HepG2 (cell line): ENCODE measurements around the gene HECTD1. TPM values are rescaled to one million over a fixed set of nuclear protein-coding genes. Genes with fewer than 3 reads are reported as not detected.

Source experiments
- ASH2L ChIP-seq: fragments of 300-600, 200-600 bp; sonication (generic); IDR thresholded peaks from 2 replicates; pipeline ENCODE4 v1.7.0; 2017; ENCODE audit warnings: low read depth, mild to moderate bottlenecking, moderate library complexity, mixed read lengths, low read length; ENCODE audit not compliant: insufficient read length
- ATF5 ChIP-seq: sonication (generic); formaldehyde crosslinking; IDR thresholded peaks from 2 replicates; pipeline ENCODE4 v1.4.0; 2020; ENCODE audit warnings: mild to moderate bottlenecking, low read depth, missing genetic modification reagents
- BORCS8-MEF2B ChIP-seq: sonication (generic); formaldehyde crosslinking; IDR thresholded peaks from 2 replicates; pipeline ENCODE4 v1.8.0; 2022; ENCODE audit warnings: mild to moderate bottlenecking, missing genetic modification reagents
- E2F1 ChIP-seq: sonication (generic); formaldehyde crosslinking; IDR thresholded peaks from 2 replicates; pipeline ENCODE4 v1.5.0; 2020; ENCODE audit warnings: missing genetic modification reagents
- FOXA1 ChIP-seq, 2 experiments: fragments of 450-650 bp in 1 of 2; sonication (generic) in 1 of 2; formaldehyde crosslinking in 1 of 2; IDR thresholded peaks; 2 replicates each; pipeline versions ENCODE4 v1.4.0 to v1.6.1; 2016 to 2020; ENCODE audit warnings: missing genetic modification reagents in 1 of 2
- GATAD1 ChIP-seq: IDR thresholded peaks from 2 replicates; pipeline ENCODE4 v1.6.1; 2016; ENCODE audit warnings: missing genetic modification reagents, missing compliant biosample characterization
- JDP2 ChIP-seq: sonication (generic); formaldehyde crosslinking; IDR thresholded peaks from 2 replicates; pipeline ENCODE4 v1.8.1; 2022; ENCODE audit warnings: missing genetic modification reagents, borderline replicate concordance
- KLF13 ChIP-seq: sonication (generic); formaldehyde crosslinking; IDR thresholded peaks from 2 replicates; pipeline ENCODE4 v1.4.0; 2020; ENCODE audit warnings: mild to moderate bottlenecking, missing genetic modification reagents
- RBM22 ChIP-seq: fragments of 200-400 bp; formaldehyde crosslinking; optimal IDR thresholded peaks from 2 replicates; pipeline ENCODE3; 2017; ENCODE audit warnings: mild to moderate bottlenecking, low read length, moderate library complexity
- SIN3A ChIP-seq: IDR thresholded peaks from 2 replicates; pipeline ENCODE4 v1.6.1; 2011; ENCODE audit warnings: low read depth, mild to moderate bottlenecking, control low read depth, low read length, borderline replicate concordance
- SIX1 ChIP-seq: sonication (generic); formaldehyde crosslinking; IDR thresholded peaks from 2 replicates; pipeline ENCODE4 v1.4.0; 2020; ENCODE audit warnings: missing genetic modification reagents, borderline replicate concordance
- SRSF9 ChIP-seq: fragments of 200-400 bp; formaldehyde crosslinking; IDR thresholded peaks from 2 replicates; pipeline ENCODE4 v1.6.1; 2018; ENCODE audit warnings: borderline replicate concordance, mild to moderate bottlenecking, low read depth, low read length; ENCODE audit not compliant: insufficient read depth, poor library complexity, severe bottlenecking
- TCF12 ChIP-seq, 2 experiments: fragments of 450-650 bp in 1 of 2; sonication (generic) in 1 of 2; formaldehyde crosslinking in 1 of 2; IDR thresholded peaks; 2 replicates each; pipeline versions ENCODE4 v1.6.1 to v1.8.0; 2017 to 2022; ENCODE audit warnings: antibody characterized with exemption in 1 of 2, mild to moderate bottlenecking in 1 of 2, missing genetic modification reagents in 1 of 2, moderate library complexity in 1 of 2
- TFE3 ChIP-seq: IDR thresholded peaks from 2 replicates; pipeline ENCODE4 v1.6.1; 2016
- ZNF282 ChIP-seq: fragments of 450-650 bp; IDR thresholded peaks from 2 replicates; pipeline ENCODE4 v1.6.1; 2018; ENCODE audit not compliant: partially characterized antibody
- ZNF512 ChIP-seq: sonication (generic); formaldehyde crosslinking; IDR thresholded peaks from 2 replicates; pipeline ENCODE4 v1.4.0; 2020; ENCODE audit warnings: mild to moderate bottlenecking, missing genetic modification reagents
- ZNF547 ChIP-seq: sonication (generic); formaldehyde crosslinking; IDR thresholded peaks from 2 replicates; pipeline ENCODE4 v1.5.1; 2020; ENCODE audit warnings: mild to moderate bottlenecking, missing genetic modification reagents
- ZNF776 ChIP-seq: sonication (generic); formaldehyde crosslinking; IDR thresholded peaks from 2 replicates; pipeline ENCODE4 v1.4.0; 2020; ENCODE audit warnings: mild to moderate bottlenecking, missing genetic modification reagents
- ZSCAN31 ChIP-seq: sonication (generic); formaldehyde crosslinking; IDR thresholded peaks from 2 replicates; pipeline ENCODE4 v1.5.0; 2020; ENCODE audit warnings: low read depth, mild to moderate bottlenecking, missing genetic modification reagents
- ZUFSP ChIP-seq: sonication (generic); formaldehyde crosslinking; IDR thresholded peaks from 2 replicates; pipeline ENCODE4 v1.9.0; 2021; ENCODE audit warnings: missing genetic modification reagents, mild to moderate bottlenecking, borderline replicate concordance
- polyA plus RNA-seq, 8 experiments: library from polyadenylated mRNA; depleted of rRNA in 3 of 8; stranded (reverse) in 7 of 8; unstranded in 1 of 8; fragments of >200 nt; fragmentation: Illumina TruSeq in 4 of 8; extraction: Trizol in 4 of 8; gene quantifications; 2 replicates each; pipeline versions ENCODE4 v1.2.1 to v1.2.3, GENCODE V29; 2011 to 2016; ENCODE audit warnings: low read depth in 4 of 8, missing spikeins in 1 of 8, mixed read lengths in 1 of 8; ENCODE audit not compliant: insufficient read depth in 1 of 8
- total RNA-seq, 5 experiments: library from RNA; depleted of rRNA; stranded (reverse); fragments of >200 nt; fragmentation: Illumina TruSeq; extraction: Trizol; gene quantifications; 2 replicates each; pipeline ENCODE4 v1.2.3, GENCODE V29; 2016; ENCODE audit warnings: low read depth in 1 of 5

The HECTD1 gene
- total and polyA plus RNA-seq, 2 of the 13 experiments (the other 11 are each of a cell fraction or from before 2014, with no cell fraction given) = 312 to 560 TPM

GRCh38 chr14:31207755-31208545 is at the start of gene HECTD1 (continued):
- peak; percentile 93 for TF ChIP-seq TFE3
- no peak for TF ChIP-seq ZNF282
- peak; percentile 100 for TF ChIP-seq ZNF547 (CRISPR knock-in tag)
- TF ChIP-seq GATAD1 (CRISPR knock-in tag) = peak; percentile 86
- TF ChIP-seq SRSF9 = no peak
- TF ChIP-seq ASH2L = peak; percentile 100
- TF ChIP-seq BORCS8-MEF2B (CRISPR knock-in tag) = peak; percentile 100
- TF ChIP-seq ZUFSP (CRISPR knock-in tag) = no peak
- TF ChIP-seq KLF13 = peak; percentile 100
- TF ChIP-seq ZSCAN31 (CRISPR knock-in tag) = peak; percentile 100
- TF ChIP-seq ATF5 (CRISPR knock-in tag) = peak; percentile 97
- peak; percentile 100 for TF ChIP-seq ZNF776 (CRISPR knock-in tag)
- TF ChIP-seq JDP2 (CRISPR knock-in tag) = no peak; the same call in 1 of the 2 replicates
- TF ChIP-seq SIN3A = peak; percentile 88; the same call in 1 of the 2 replicates
- TF ChIP-seq ZNF512 (CRISPR knock-in tag) = peak; percentile 96
- TF ChIP-seq SIX1 (CRISPR knock-in tag) = peak; percentile 21; the same call in 1 of the 2 replicates
- peak; percentile 95 for TF ChIP-seq RBM22
- no peak for TF ChIP-seq FOXA1 (IDR thresholded peaks at IDR 0.05)
- peak; percentile 70 for TF ChIP-seq FOXA1 (CRISPR knock-in tag; IDR thresholded peaks at IDR 0.05)
- no peak for TF ChIP-seq TCF12 (IDR thresholded peaks at IDR 0.05)
- TF ChIP-seq TCF12 (CRISPR knock-in tag; IDR thresholded peaks at IDR 0.05) = peak; percentile 96
- peak; percentile 91 for TF ChIP-seq E2F1 (CRISPR knock-in tag)
